Measurements from ENCODE around the gene OR10H4. TPM values are rescaled to one million over a fixed set of nuclear protein-coding genes. Genes with fewer than 3 reads are reported as not detected.

Gene OR10H4
- total RNA-seq: not detected in 2 replicates

GRCh38 chr19:15948223-15949058 lies at the start of gene OR10H4:
Gene OR10H4 (plus strand): TSS chr19:15949008. CDS start chr19:15949008, 0 bp downstream.

GRCh38 chr19:15934332-15935078 lies 14.3 kb upstream of the OR10H4 start, which contains the start of gene CYP4F11:
Gene CYP4F11 (minus strand): TSS chr19:15934529. CDS start chr19:15934408, 121 bp downstream.

Other genes starting within 250 kb of the OR10H4 start
- gene OR10H2, start 221.0 kb upstream of the OR10H4 start, total RNA-seq: not detected in 2 replicates
- not detected in 2 replicates for gene OR10H3, start 211.0 kb upstream of the OR10H4 start, total RNA-seq
- not detected in 2 replicates for gene OR10H5, start 161.3 kb upstream of the OR10H4 start, total RNA-seq
- not detected in 2 replicates for gene OR10H1, start 133.3 kb upstream of the OR10H4 start, total RNA-seq
- gene CYP4F2, start 50.9 kb upstream of the OR10H4 start, total RNA-seq: not detected in 2 replicates
- gene CYP4F11, start 14.5 kb upstream of the OR10H4 start, total RNA-seq: not detected in 2 replicates
- gene TPM4, start 127.5 kb downstream of the OR10H4 start, total RNA-seq: 698 and 704 TPM in 2 replicates
- gene RAB8A, start 162.9 kb downstream of the OR10H4 start, total RNA-seq: 62.7 and 74.8 TPM in 2 replicates
- gene HSH2D, start 194.7 kb downstream of the OR10H4 start, total RNA-seq: not detected in 2 replicates
- gene CIB3, start 224.5 kb downstream of the OR10H4 start, total RNA-seq: not detected in 2 replicates
- 107 and 111 TPM in 2 replicates for gene FAM32A, start 236.4 kb downstream of the OR10H4 start, total RNA-seq
- 57.1 and 57.2 TPM in 2 replicates for gene AP1M1, start 248.9 kb downstream of the OR10H4 start, total RNA-seq

Data from smooth muscle cell of bladder (primary cell).